Endothelial cell of umbilical vein (primary cell): ENCODE results near the gene CDS2. TPM values are rescaled to one million over a fixed set of nuclear protein-coding genes. Genes with fewer than 3 reads are reported as not detected.

Experiments
- BruUV-seq: library from RNA; stranded (reverse); fragments of 400-500 nt; replicated peaks from 2 replicates; lab custom pipeline; 2021; lab: Mats Ljungman, UMichigan
- CTCF ChIA-PET: fragments of 300-600, 350-600 bp; sonication (Branson Sonifier 250); formaldehyde crosslinking; loops from one replicate; lab custom pipeline; 2021; ENCODE audit warnings: antibody characterized with exemption, inconsistent platforms; lab: Charles Lee
- POLR2A ChIA-PET: fragments of 300-600, 350-600 bp; sonication (Branson Sonifier 250); formaldehyde crosslinking; loops from one replicate; lab custom pipeline; 2021; ENCODE audit warnings: antibody characterized with exemption, inconsistent platforms; lab: Charles Lee
- DNase-seq: peaks from one replicate; pipeline ENCODE4 v3.0.0-alpha.2; 2011; ENCODE audit warnings: low read depth, low spot score
- FAIRE-seq: peaks from 2 replicates; lab custom pipeline; 2011; peaks lifted over from hg19 to GRCh38; lab: Jason Lieb, UNC
- H2AFZ ChIP-seq: 2 replicates; pipeline ENCODE4 v1.6.0; 2012; ENCODE audit warnings: low read depth, low read length, control low read depth, inconsistent platforms
- H3K27ac ChIP-seq: 2 replicates; pipeline ENCODE4 v1.5.1; 2011; ENCODE audit warnings: low read depth, mild to moderate bottlenecking, control low read depth, low read length, moderate library complexity; ENCODE audit not compliant: insufficient read depth
- H3K27me3 ChIP-seq, 2 experiments: 2 replicates each; pipeline versions ENCODE4 v1.6.0 to v1.6.1; 2011; ENCODE audit warnings: low read length in 2 of 2, mixed read lengths in 1 of 2; ENCODE audit not compliant: control insufficient read depth in 2 of 2, insufficient read depth in 2 of 2
- H3K36me3 ChIP-seq, 2 experiments: 2 replicates in 1 of 2; 3 replicates in 1 of 2; pipeline ENCODE4 v1.5.1; 2011; ENCODE audit warnings: low read length in 2 of 2, mild to moderate bottlenecking in 1 of 2, moderate library complexity in 1 of 2; ENCODE audit not compliant: control insufficient read depth in 2 of 2, insufficient read depth in 2 of 2; ENCODE audit errors: extremely low read depth in 1 of 2
- H3K4me1 ChIP-seq: 3 replicates; pipeline ENCODE4 v1.5.1; 2011; ENCODE audit warnings: mild to moderate bottlenecking, low read length; ENCODE audit not compliant: control insufficient read depth, insufficient read depth; ENCODE audit errors: extremely low read depth
- H3K4me2 ChIP-seq: 2 replicates; pipeline ENCODE4 v1.6.1; 2011; ENCODE audit warnings: low read length, control low read depth, mixed read lengths; ENCODE audit not compliant: insufficient read depth
- H3K4me3 ChIP-seq, 3 experiments: fragments of 200-600 bp in 1 of 3; sonication (generic), shearing (Covaris generic) in 1 of 3; replicated peaks in 1 of 3; 2 replicates each; pipeline ENCODE4 v1.5.1; 2011 to 2016; ENCODE audit warnings: control low read depth in 3 of 3, low read length in 3 of 3, mild to moderate bottlenecking in 2 of 3, inconsistent platforms in 1 of 3, low read depth in 1 of 3, moderate library complexity in 1 of 3; ENCODE audit not compliant: insufficient read depth in 1 of 3
- H3K79me2 ChIP-seq: 2 replicates; pipeline ENCODE4 v1.6.0; 2012; ENCODE audit warnings: low read length, inconsistent platforms; ENCODE audit not compliant: control insufficient read depth, insufficient read depth
- H3K9ac ChIP-seq: replicated peaks from 2 replicates; pipeline ENCODE3; 2011; ENCODE audit warnings: low read length, control low read depth; ENCODE audit not compliant: insufficient read depth; ENCODE audit errors: extremely low read depth
- H3K9me1 ChIP-seq: replicated peaks from 3 replicates; pipeline ENCODE4 v1.6.0; 2011; ENCODE audit warnings: mild to moderate bottlenecking, low read length; ENCODE audit not compliant: control insufficient read depth, insufficient read depth; ENCODE audit errors: extremely low read depth
- H3K9me3 ChIP-seq: replicated peaks from 2 replicates; pipeline ENCODE4 v1.5.1; 2012; ENCODE audit warnings: low read length, inconsistent platforms; ENCODE audit not compliant: control insufficient read depth, insufficient read depth
- H4K20me1 ChIP-seq: replicated peaks from 2 replicates; pipeline ENCODE3; 2011; ENCODE audit warnings: mild to moderate bottlenecking, low read length; ENCODE audit not compliant: control insufficient read depth, insufficient read depth; ENCODE audit errors: extremely low read depth
- EZH2 ChIP-seq: IDR thresholded peaks from 2 replicates; pipeline ENCODE4 v1.6.1; 2012; ENCODE audit warnings: borderline replicate concordance, low read depth, mild to moderate bottlenecking, moderate library complexity, low read length, inconsistent platforms; ENCODE audit not compliant: severe bottlenecking
- FOS ChIP-seq: IDR thresholded peaks from 2 replicates; pipeline ENCODE4 v1.6.1; 2011; ENCODE audit warnings: mild to moderate bottlenecking, low read length, moderate library complexity, borderline replicate concordance; ENCODE audit not compliant: insufficient read depth
- GATA2 ChIP-seq: IDR thresholded peaks from 2 replicates; pipeline ENCODE4 v1.7.0; 2011; ENCODE audit warnings: low read depth, mild to moderate bottlenecking, moderate library complexity, mixed read lengths, low read length; ENCODE audit not compliant: insufficient read length, insufficient read depth
- JUN ChIP-seq: IDR thresholded peaks from 2 replicates; pipeline ENCODE4 v1.6.1; 2011; ENCODE audit warnings: borderline replicate concordance, low read depth; ENCODE audit not compliant: insufficient read length, insufficient read depth
- MYC ChIP-seq: IDR thresholded peaks from one replicate; pipeline ENCODE4 v1.6.1; 2011; ENCODE audit warnings: mild to moderate bottlenecking, low read depth, low read length
- POLR2A ChIP-seq: IDR thresholded peaks from 2 replicates; pipeline ENCODE4 v1.6.1; 2012; ENCODE audit warnings: low read depth, mild to moderate bottlenecking, control low read depth, low read length
- POLR2AphosphoS5 ChIP-seq: IDR thresholded peaks from 2 replicates; pipeline ENCODE4 v1.6.1; 2012; ENCODE audit warnings: low read depth, mild to moderate bottlenecking, control low read depth, low read length, moderate library complexity; ENCODE audit not compliant: insufficient read depth
- dilution Hi-C: fragments of 300-500 bp; cut with MboI; formaldehyde crosslinking; loops from one replicate; pipeline ENCODE4 v1.15.0; 2019; ENCODE audit warnings: low sequenced_read_pairs; ENCODE audit not compliant: extremely low pct_ligation_motif_present
- intact Hi-C: fragments of 100-400 bp; cut with micrococcal nuclease; formaldehyde crosslinking; loops from one replicate; pipeline ENCODE4 v1.10.0; 2022
- polyA plus RNA-seq, 4 experiments: library from polyadenylated mRNA; depleted of rRNA in 3 of 4; stranded (reverse) in 3 of 4; unstranded in 1 of 4; fragments of >200 nt; gene quantifications; 2 replicates each; pipeline versions ENCODE4 v1.2.1 to v1.2.3, GENCODE V29; 2011 to 2012; ENCODE audit warnings: missing spikeins in 1 of 4
- total RNA-seq: library from RNA; stranded (reverse); gene quantifications from 2 replicates; pipeline ENCODE4 v1.2.3, GENCODE V29; 2021
- TF ChIP-seq, protein P1 (sequence below): IDR thresholded peaks from 2 replicates; pipeline ENCODE4 v1.6.1; 2011; ENCODE audit not compliant: insufficient read depth, insufficient read length

The CDS2 gene
- total and polyA plus RNA-seq, 2 donors (not counting 3 experiments of a cell fraction or from before 2014, with no cell fraction given): 47.0 to 49.0 TPM

DNA sequence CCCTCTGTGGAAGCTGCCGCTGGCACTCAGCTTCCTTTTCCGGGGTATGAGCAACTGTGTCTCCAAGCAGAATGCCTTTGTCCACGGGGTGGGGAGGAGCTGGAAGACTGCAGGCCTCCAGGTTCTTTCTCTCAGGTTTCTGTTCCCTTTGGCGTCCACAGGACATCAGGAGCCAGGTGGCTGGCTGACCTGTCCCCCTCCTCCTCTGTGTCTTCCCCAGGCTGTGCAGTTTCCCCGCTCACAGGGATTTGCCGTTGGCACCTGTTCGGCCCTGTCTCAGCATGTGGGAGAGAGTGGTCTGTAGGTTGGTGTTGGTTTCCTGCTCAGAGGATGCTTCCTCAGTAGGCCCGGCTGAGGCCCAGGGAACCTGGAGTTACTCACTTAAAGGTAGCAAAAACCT, 43.5 kb downstream of the CDS2 start:
- H3K36me3 ChIP-seq: peaks cover 0 to 2% of the 10 kb centered on the region in 2 experiments
- H3K9ac ChIP-seq: no peak overlapping the region
- H3K27ac ChIP-seq: no peak overlapping the region
- CTCF ChIA-PET: interaction anchor here (0.7 to 3.2 kb wide), 5 partner anchors 10 to 44 kb away, joined by 3 to 31 read pairs (median 4); partner anchors contain the start of gene CDS2
- H2AFZ ChIP-seq: no peak overlapping the region
- no peaks in the 10 kb centered on the region for H4K20me1 ChIP-seq
- no TSS peak for BruUV-seq
- no peak for FAIRE-seq
- H3K9me3 ChIP-seq: no peaks in the 10 kb centered on the region
- peaks cover 7% of the 10 kb centered on the region for H3K79me2 ChIP-seq
- POLR2A ChIA-PET: no interaction called here
- H3K27me3 ChIP-seq: no peaks in the 10 kb centered on the region
- dilution Hi-C loops (no loop called here), intact Hi-C loops (no loop called here)
- no peak for TF ChIP-seq JUN
- peaks cover 19% of the 10 kb centered on the region for H3K4me1 ChIP-seq
- H3K4me2 ChIP-seq: no peak overlapping the region
- no peaks in the 10 kb centered on the region for H3K9me1 ChIP-seq
- H3K4me3 ChIP-seq: no peak overlapping the region
- no peak for DNase-seq

- intact Hi-C loops: no loop called here
- no peaks in the 10 kb centered on the region for H3K27me3 ChIP-seq
- peaks cover 5% of the 10 kb centered on the region for H3K79me2 ChIP-seq
- no peak for TF ChIP-seq JUN
- TF ChIP-seq POLR2A: no peak
- no peak for TF ChIP-seq GATA2
- no peak for TF ChIP-seq POLR2AphosphoS5
- TF ChIP-seq, protein P1, sequence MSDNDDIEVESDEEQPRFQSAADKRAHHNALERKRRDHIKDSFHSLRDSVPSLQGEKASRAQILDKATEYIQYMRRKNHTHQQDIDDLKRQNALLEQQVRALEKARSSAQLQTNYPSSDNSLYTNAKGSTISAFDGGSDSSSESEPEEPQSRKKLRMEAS: no peak
- TF ChIP-seq FOS: no peak
- no peak for TF ChIP-seq MYC
- no peak for TF ChIP-seq EZH2
- H3K9ac ChIP-seq: no peak overlapping the region
- H3K9me1 ChIP-seq: no peaks in the 10 kb centered on the region
- H3K4me3 ChIP-seq: no peak overlapping the region
- DNase-seq (no peak), FAIRE-seq (no peak)
- H3K4me2 ChIP-seq: no peak overlapping the region
- no TSS peak for BruUV-seq
- ChIA-PET CTCF (interaction anchor here (3.2 kb wide), 1 partner anchor 21 kb away, joined by 23 read pairs; no protein-coding TSS in a partner anchor), POLR2A (interaction anchor here (0.5 kb wide), 1 partner anchor 14 kb away, joined by 7 read pairs; no protein-coding TSS in a partner anchor)
- dilution Hi-C loops: no loop called here
- H2AFZ ChIP-seq: no peak overlapping the region
- H4K20me1 ChIP-seq: no peaks in the 10 kb centered on the region
- no peak overlapping the region for H3K27ac ChIP-seq
- no peaks in the 10 kb centered on the region for H3K9me3 ChIP-seq
- H3K36me3 ChIP-seq: peaks cover 0 to 2% of the 10 kb centered on the region in 2 experiments
- peaks cover 19% of the 10 kb centered on the region for H3K4me1 ChIP-seq
These were observed 44.4 kb downstream of the CDS2 start for GRCh38 chr20:5171064-5171789.
